ENCODE measurements around the gene HMGB3.

Gene HMGB3

GRCh38 chrX:150941580-150941979, 41.6 kb upstream of the HMGB3 start:
- H3K36me3 ChIP-seq: no peaks in the 10 kb centered on the region
- H3K4me1 ChIP-seq: no peaks in the 10 kb centered on the region
- DNase-seq: no peak
- TF ChIP-seq CTCF (IDR thresholded peaks at IDR 0.05; ENCODE audit: low read depth, low read length): no peak
- no peak overlapping the region for H3K4me3 ChIP-seq (ENCODE audit: low read depth, low read length)
- H3K27me3 ChIP-seq: no peaks in the 10 kb centered on the region
- no peaks in the 10 kb centered on the region for H3K9me3 ChIP-seq

GRCh38 chrX:150942942-150943594, 40.1 kb upstream of the HMGB3 start:
- H3K4me3 ChIP-seq (ENCODE audit: low read depth, low read length): no peak overlapping the region
- no peaks in the 10 kb centered on the region for H3K9me3 ChIP-seq
- DNase-seq: no peak
- H3K4me1 ChIP-seq: no peaks in the 10 kb centered on the region
- no peak for TF ChIP-seq CTCF (IDR thresholded peaks at IDR 0.05; ENCODE audit: low read depth, low read length)
- no peaks in the 10 kb centered on the region for H3K27me3 ChIP-seq
- H3K36me3 ChIP-seq: no peaks in the 10 kb centered on the region

GRCh38 chrX:150944233-150944632, 38.9 kb upstream of the HMGB3 start:
- TF ChIP-seq CTCF (IDR thresholded peaks at IDR 0.05; ENCODE audit: low read depth, low read length): no peak
- H3K36me3 ChIP-seq: no peaks in the 10 kb centered on the region
- no peaks in the 10 kb centered on the region for H3K4me1 ChIP-seq
- H3K9me3 ChIP-seq: no peaks in the 10 kb centered on the region
- H3K4me3 ChIP-seq (ENCODE audit: low read depth, low read length): no peak overlapping the region
- no peak for DNase-seq
- no peaks in the 10 kb centered on the region for H3K27me3 ChIP-seq

GRCh38 chrX:150954951-150955350, 28.2 kb upstream of the HMGB3 start:
- no peaks in the 10 kb centered on the region for H3K36me3 ChIP-seq
- H3K4me3 ChIP-seq (ENCODE audit: low read depth, low read length): no peak overlapping the region
- TF ChIP-seq CTCF (IDR thresholded peaks at IDR 0.05; ENCODE audit: low read depth, low read length): no peak
- no peaks in the 10 kb centered on the region for H3K27me3 ChIP-seq
- no peaks in the 10 kb centered on the region for H3K4me1 ChIP-seq
- no peak for DNase-seq
- no peaks in the 10 kb centered on the region for H3K9me3 ChIP-seq

GRCh38 chrX:150955590-150955989, 27.5 kb upstream of the HMGB3 start:
- H3K9me3 ChIP-seq: no peaks in the 10 kb centered on the region
- no peak for DNase-seq
- H3K4me1 ChIP-seq: no peaks in the 10 kb centered on the region
- TF ChIP-seq CTCF (IDR thresholded peaks at IDR 0.05; ENCODE audit: low read depth, low read length): no peak
- no peaks in the 10 kb centered on the region for H3K27me3 ChIP-seq
- H3K36me3 ChIP-seq: no peaks in the 10 kb centered on the region
- H3K4me3 ChIP-seq (ENCODE audit: low read depth, low read length): no peak overlapping the region

- no peak for TF ChIP-seq CTCF (IDR thresholded peaks at IDR 0.05; ENCODE audit: low read depth, low read length)
These were observed 25.0 kb upstream of the HMGB3 start for GRCh38 chrX:150958177-150958576.

More at GRCh38 chrX:150958177-150958576, 25.0 kb upstream of the HMGB3 start:
- no peaks in the 10 kb centered on the region for H3K36me3 ChIP-seq
- H3K9me3 ChIP-seq: no peaks in the 10 kb centered on the region
- H3K4me1 ChIP-seq: no peaks in the 10 kb centered on the region
- H3K27me3 ChIP-seq: no peaks in the 10 kb centered on the region
- H3K4me3 ChIP-seq (ENCODE audit: low read depth, low read length): no peak overlapping the region
- DNase-seq: no peak
